ENCODE measurements around the gene AKAP13.

GRCh38 chr15:85766001-85766831 is 385.8 kb downstream of the AKAP13 start:
- no peak for TF ChIP-seq CTCF (IDR thresholded peaks at IDR 0.05)
- no peak for TF ChIP-seq POLR2A (IDR thresholded peaks at IDR 0.05)

Data from testis (tissue), 2 donors.